Measurements from ENCODE around the gene PRPF40B.

PRPF40B gene

GRCh38 chr12:49583366-49584094 lies 39.8 kb upstream of the PRPF40B start:
- TF ChIP-seq CTCF (conservative IDR thresholded peaks at IDR 0.05) (no peak), ZFX (IDR thresholded peaks at IDR 0.05) (no peak)
- H3K27ac ChIP-seq = no peak overlapping the region

GRCh38 chr12:49584591-49584990 lies 38.8 kb upstream of the PRPF40B start:
- TF ChIP-seq CTCF (conservative IDR thresholded peaks at IDR 0.05) (no peak), ZFX (IDR thresholded peaks at IDR 0.05) (no peak)
- no peak overlapping the region for H3K27ac ChIP-seq

- TF ChIP-seq CTCF (conservative IDR thresholded peaks at IDR 0.05) (no peak), ZFX (IDR thresholded peaks at IDR 0.05) (no peak)
- H3K27ac ChIP-seq = no peak overlapping the region
These were observed 37.6 kb upstream of the PRPF40B start for GRCh38 chr12:49585477-49586459.

- TF ChIP-seq ZFX (IDR thresholded peaks at IDR 0.05) = no peak
- TF ChIP-seq CTCF (conservative IDR thresholded peaks at IDR 0.05) = no peak
- H3K27ac ChIP-seq = no peak overlapping the region
These were observed 36.0 kb upstream of the PRPF40B start for GRCh38 chr12:49587174-49587908.

- no peak overlapping the region for H3K27ac ChIP-seq
- TF ChIP-seq CTCF (conservative IDR thresholded peaks at IDR 0.05) = no peak
These were observed 35.1 kb upstream of the PRPF40B start for GRCh38 chr12:49588281-49588680.

GRCh38 chr12:49588721-49589516 lies 34.4 kb upstream of the PRPF40B start:
- no peak overlapping the region for H3K27ac ChIP-seq
- TF ChIP-seq ZFX (IDR thresholded peaks at IDR 0.05) = no peak
- no peak for TF ChIP-seq CTCF (conservative IDR thresholded peaks at IDR 0.05)
